Activated T-cell treated with anti-CD3 and anti-CD28 coated beads, Interleukin-2, amount 50 U/mL, for 4 hours (primary cell): ENCODE measurements around the gene RPS19BP1. TPM values are rescaled to one million over a fixed set of nuclear protein-coding genes. Genes with fewer than 3 reads are reported as not detected.

Experiments used
- ATAC-seq, 2 donors: fragments of 200-7000 bp; cut with Tn5 transposase; one replicate each; pipeline ENCODE4 v1.10.0; 2021
- DNase-seq: peaks from one replicate; pipeline ENCODE4 v3.0.0-alpha.2; 2020
- H3K27me3 Mint-ChIP-seq: one replicate; pipeline ENCODE4 v1.8.0; 2021; ENCODE audit warnings: low read depth, mixed read lengths
- H3K36me3 Mint-ChIP-seq: one replicate; pipeline ENCODE4 v1.8.0; 2022; ENCODE audit warnings: mixed read lengths; ENCODE audit not compliant: insufficient read depth
- H3K4me1 Mint-ChIP-seq: one replicate; pipeline ENCODE4 v1.8.0; 2021; ENCODE audit warnings: low read depth, mixed read lengths
- H3K4me3 Mint-ChIP-seq: one replicate; pipeline ENCODE4 v1.8.0; 2021; ENCODE audit warnings: mild to moderate bottlenecking, moderate library complexity, mixed read lengths
- H3K9me3 Mint-ChIP-seq: one replicate; pipeline ENCODE4 v1.8.0; 2021; ENCODE audit warnings: mixed read lengths
- total RNA-seq, 3 donors: library from RNA; stranded (reverse); gene quantifications; one replicate each; pipeline ENCODE4 v1.2.1, GENCODE V29; 2021

RPS19BP1 gene
- total RNA-seq, 3 donors from 2014 or later: 198 to 208 (median 201) TPM

DNA sequence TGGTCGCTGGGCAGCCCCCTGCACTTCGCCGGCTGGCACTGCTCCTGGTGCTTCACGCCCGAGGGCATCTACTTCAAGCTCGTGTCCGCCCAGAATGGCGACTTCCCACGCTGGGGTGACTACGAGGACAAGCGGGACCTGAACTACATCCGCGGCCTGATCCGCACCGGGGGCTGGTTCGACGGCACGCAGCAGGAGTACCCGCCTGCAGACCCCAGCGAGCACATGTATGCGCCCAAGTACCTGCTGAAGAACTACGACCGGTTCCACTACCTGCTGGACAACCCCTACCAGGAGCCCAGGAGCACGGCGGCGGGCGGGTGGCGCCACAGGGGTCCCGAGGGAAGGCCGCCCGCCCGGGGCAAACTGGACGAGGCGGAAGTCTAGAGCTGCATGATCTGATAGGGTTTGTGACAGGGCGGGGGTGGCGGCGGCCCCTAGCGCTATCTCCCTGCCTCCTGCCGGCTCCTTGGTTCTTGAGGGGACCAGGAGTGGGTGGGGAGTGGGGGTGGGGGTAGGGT is 43.9 kb downstream of the RPS19BP1 start:
- Mint-ChIP-seq H3K4me1 (peaks cover 7% of the 10 kb centered on the region), H3K36me3 (no peaks in the 10 kb centered on the region), H3K9me3 (no peaks in the 10 kb centered on the region), H3K27me3 (no peaks in the 10 kb centered on the region), H3K4me3 (no peak overlapping the region)
- no peak for ATAC-seq
- DNase-seq: no peak

DNA sequence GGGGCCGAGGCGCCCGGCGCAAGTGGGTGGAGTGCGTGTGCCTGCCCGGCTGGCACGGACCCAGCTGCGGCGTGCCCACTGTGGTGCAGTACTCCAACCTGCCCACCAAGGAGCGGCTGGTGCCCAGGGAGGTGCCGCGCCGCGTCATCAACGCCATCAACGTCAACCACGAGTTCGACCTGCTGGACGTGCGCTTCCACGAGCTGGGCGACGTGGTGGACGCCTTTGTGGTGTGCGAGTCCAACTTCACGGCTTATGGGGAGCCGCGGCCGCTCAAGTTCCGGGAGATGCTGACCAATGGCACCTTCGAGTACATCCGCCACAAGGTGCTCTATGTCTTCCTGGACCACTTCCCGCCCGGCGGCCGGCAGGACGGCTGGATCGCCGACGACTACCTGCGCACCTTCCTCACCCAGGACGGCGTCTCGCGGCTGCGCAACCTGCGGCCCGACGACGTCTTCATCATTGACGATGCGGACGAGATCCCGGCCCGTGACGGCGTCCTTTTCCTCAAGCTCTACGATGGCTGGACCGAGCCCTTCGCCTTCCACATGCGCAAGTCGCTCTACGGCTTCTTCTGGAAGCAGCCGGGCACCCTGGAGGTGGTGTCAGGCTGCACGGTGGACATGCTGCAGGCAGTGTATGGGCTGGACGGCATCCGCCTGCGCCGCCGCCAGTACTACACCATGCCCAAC is 44.6 kb downstream of the RPS19BP1 start:
- Mint-ChIP-seq H3K27me3 (no peaks in the 10 kb centered on the region), H3K36me3 (no peaks in the 10 kb centered on the region), H3K4me3 (no peak overlapping the region), H3K9me3 (no peaks in the 10 kb centered on the region), H3K4me1 (peaks cover 5% of the 10 kb centered on the region)
- no peak for DNase-seq
- ATAC-seq: no peak

DNA sequence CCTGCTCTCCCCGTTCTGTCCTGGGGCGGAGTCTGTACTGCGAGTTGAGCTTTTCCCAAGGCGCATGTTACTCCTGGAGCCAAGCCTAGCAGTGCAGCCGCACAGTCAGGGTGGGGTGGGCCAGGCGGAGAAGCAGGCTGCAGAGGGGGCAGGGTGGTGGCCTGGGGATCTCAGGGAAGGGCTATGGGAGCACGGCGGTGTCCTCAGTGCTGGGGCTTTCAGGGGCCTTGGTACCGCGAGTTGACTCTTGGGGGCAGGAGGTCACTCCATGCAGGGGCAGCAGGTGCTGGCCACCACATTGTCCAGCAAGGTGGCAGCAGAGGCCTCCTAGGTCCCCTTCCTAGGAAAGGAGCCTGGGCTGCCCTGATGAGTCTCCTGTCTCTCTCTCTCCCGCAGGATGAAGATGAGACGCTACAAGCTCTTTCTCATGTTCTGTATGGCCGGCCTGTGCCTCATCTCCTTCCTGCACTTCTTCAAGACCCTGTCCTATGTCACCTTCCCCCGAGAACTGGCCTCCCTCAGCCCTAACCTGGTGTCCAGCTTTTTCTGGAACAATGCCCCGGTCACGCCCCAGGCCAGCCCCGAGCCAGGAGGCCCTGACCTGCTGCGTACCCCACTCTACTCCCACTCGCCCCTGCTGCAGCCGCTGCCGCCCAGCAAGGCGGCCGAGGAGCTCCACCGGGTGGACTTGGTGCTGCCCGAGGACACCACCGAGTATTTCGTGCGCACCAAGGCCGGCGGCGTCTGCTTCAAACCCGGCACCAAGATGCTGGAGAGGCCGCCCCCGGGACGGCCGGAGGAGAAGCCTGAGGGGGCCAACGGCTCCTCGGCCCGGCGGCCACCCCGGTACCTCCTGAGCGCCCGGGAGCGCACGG is 45.4 kb downstream of the RPS19BP1 start:
- Mint-ChIP-seq H3K36me3 (no peaks in the 10 kb centered on the region), H3K9me3 (no peaks in the 10 kb centered on the region), H3K4me1 (peaks cover 5% of the 10 kb centered on the region), H3K4me3 (no peak overlapping the region), H3K27me3 (no peaks in the 10 kb centered on the region)
- no peak for ATAC-seq
- no peak for DNase-seq

DNA sequence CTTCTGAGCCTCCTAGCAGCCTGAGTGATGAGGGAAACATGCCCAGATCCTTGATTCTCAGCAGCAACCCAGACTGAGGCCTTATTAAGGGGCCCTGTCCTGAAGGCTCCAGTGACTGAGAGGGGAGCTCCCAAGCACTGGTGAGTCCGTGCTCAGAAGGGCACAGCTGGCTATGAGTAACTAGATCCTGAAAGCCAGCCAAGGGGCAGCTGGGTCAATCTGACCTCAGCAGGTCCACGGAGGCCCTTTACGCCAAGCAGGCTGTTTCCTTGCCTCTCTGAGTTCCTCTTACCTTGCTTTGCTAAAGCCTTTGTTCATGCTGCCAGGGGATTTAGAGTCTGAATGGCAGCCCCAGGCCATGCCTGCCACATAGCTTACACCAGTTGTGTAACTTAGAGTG is 49.8 kb downstream of the RPS19BP1 start:
- H3K9me3 Mint-ChIP-seq: no peaks in the 10 kb centered on the region
- peaks cover 3% of the 10 kb centered on the region for H3K27me3 Mint-ChIP-seq
- no peaks in the 10 kb centered on the region for H3K36me3 Mint-ChIP-seq
- H3K4me3 Mint-ChIP-seq: no peak overlapping the region
- DNase-seq: no peak
- no peak for ATAC-seq
- H3K4me1 Mint-ChIP-seq: no peaks in the 10 kb centered on the region

DNA sequence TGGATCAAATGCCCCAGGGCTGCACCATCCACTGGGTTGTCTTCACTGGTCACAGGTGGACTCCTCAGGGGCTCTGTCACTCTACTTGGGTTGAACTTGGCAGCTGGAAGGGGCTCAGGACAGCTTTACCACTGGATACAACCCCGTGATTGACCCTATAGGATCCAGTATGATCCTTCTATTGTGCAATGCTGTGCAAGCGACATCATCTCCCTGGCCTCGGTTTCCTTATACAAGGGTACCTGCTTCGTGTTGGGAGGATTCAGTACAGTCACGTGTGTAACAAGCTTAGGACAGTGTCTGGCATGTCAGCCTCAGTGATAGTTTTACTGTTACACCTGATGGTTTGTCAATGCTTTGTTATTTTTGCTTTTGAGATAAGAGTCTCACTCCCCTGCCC is 51.0 kb downstream of the RPS19BP1 start:
- Mint-ChIP-seq H3K36me3 (no peaks in the 10 kb centered on the region), H3K4me3 (no peak overlapping the region), H3K27me3 (peaks cover 3% of the 10 kb centered on the region), H3K4me1 (no peaks in the 10 kb centered on the region), H3K9me3 (no peaks in the 10 kb centered on the region)
- no peak for ATAC-seq
- no peak for DNase-seq

DNA sequence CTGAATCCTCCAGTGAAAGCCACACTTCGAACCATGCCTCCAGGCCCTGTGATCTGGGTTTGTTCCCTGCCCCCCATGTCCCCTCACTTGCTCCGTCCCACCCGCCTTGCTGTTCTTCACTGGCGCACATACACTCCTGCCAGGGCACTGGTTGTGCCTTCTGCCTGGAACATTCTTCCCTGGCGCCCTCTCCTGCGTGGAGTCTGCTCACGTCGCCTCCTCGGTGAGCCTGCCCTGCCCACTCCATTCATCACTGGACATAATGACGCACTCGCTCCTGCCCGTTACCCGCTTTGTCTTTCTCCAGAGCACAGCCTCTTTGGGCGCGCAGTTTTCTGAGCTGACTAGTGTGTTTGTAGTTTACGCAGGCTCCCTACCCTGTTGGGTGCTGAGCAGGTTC is 51.5 kb downstream of the RPS19BP1 start:
- no peaks in the 10 kb centered on the region for H3K9me3 Mint-ChIP-seq
- H3K27me3 Mint-ChIP-seq: peaks cover 3% of the 10 kb centered on the region
- H3K4me1 Mint-ChIP-seq: no peaks in the 10 kb centered on the region
- H3K4me3 Mint-ChIP-seq: no peak overlapping the region
- DNase-seq (no peak), ATAC-seq (no peak)
- no peaks in the 10 kb centered on the region for H3K36me3 Mint-ChIP-seq

DNA sequence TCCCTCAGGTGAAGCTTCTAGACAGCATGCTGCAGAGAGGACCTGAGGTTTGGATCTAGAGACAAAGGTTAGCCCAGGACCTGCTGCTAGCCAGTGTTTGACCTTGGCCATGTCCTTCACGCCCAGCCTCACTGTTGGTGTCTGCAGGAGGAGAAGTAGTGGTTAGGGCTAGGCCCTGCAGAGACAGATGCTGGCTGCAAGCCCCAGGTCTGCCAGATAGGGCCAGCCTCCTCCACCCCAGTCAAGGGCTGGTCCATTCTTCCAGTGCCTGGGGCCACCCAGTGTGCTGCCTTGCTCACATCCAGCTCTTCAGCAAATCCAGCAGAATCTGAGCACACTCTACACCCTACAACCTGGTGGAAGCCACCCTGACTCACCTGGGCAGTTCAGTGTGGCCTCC is 52.0 kb downstream of the RPS19BP1 start:
- DNase-seq (no peak), ATAC-seq (no peak)
- H3K27me3 Mint-ChIP-seq: peaks cover 3% of the 10 kb centered on the region
- H3K36me3 Mint-ChIP-seq: no peaks in the 10 kb centered on the region
- H3K4me1 Mint-ChIP-seq: no peaks in the 10 kb centered on the region
- H3K4me3 Mint-ChIP-seq: no peak overlapping the region
- H3K9me3 Mint-ChIP-seq: no peaks in the 10 kb centered on the region

DNA sequence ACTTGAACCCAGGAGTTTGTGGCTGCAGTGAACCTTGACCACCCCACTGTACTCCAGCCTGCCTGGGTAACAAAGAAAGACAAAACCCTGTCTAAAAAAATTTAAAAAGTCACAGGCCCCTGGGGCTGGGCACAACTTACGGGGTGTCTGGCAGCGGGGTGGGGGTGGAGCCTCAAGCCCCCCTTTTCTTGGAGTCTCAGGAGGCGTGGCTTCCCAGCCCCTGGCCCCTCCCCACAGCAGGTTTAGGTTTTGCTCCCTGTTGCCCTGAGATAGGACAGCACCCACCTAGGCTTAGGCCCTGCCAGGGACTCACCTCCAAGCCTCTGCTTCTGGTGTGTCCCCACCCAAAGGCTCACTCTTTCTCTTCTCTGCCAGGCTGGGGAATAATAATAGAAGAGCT is 53.3 kb downstream of the RPS19BP1 start:
- Mint-ChIP-seq H3K4me3 (no peak overlapping the region), H3K36me3 (no peaks in the 10 kb centered on the region)

More for the DNA sequence above, 53.3 kb downstream of the RPS19BP1 start:
- DNase-seq (no peak), ATAC-seq (no peak)
- H3K9me3 Mint-ChIP-seq: no peaks in the 10 kb centered on the region
- peaks cover 3% of the 10 kb centered on the region for H3K27me3 Mint-ChIP-seq
- H3K4me1 Mint-ChIP-seq: no peaks in the 10 kb centered on the region

Other genes starting within 250 kb of the RPS19BP1 start
- gene RPL3, start 213.1 kb downstream of the RPS19BP1 start, total RNA-seq: 1,000 to 10,000 TPM; 2,811 to 2,835 (median 2,816) TPM
- gene SYNGR1, start 182.8 kb downstream of the RPS19BP1 start, total RNA-seq: 1 to 10 TPM in 2 of 3 donors, under 1 TPM in 1; 0.43 to 1.4 (median 1.2) TPM
- 10 to 100 TPM; 20.0 to 24.8 (median 23.7) TPM for gene TAB1, start 133.0 kb downstream of the RPS19BP1 start, total RNA-seq
- under 1 TPM; 0.30 to 0.90 (median 0.40) TPM for gene MGAT3, start 75.7 kb downstream of the RPS19BP1 start, total RNA-seq
- gene MIEF1, start 30.5 kb downstream of the RPS19BP1 start, total RNA-seq: 10 to 100 TPM; 69.9 to 76.6 (median 70.7) TPM
- gene ATF4, start 12.2 kb downstream of the RPS19BP1 start, total RNA-seq: 100 to 1,000 TPM; 611 to 673 (median 650) TPM
- under 1 TPM; 0.05 to 0.14 (median 0.08) TPM for gene CACNA1I, start 38.0 kb upstream of the RPS19BP1 start, total RNA-seq